Measurements from ENCODE around the gene SLC12A7.
"Not testable (repeated sequence)": the region's sequence is repeated elsewhere in the genome, so short reads cannot be mapped to it uniquely, and the experiment has no call there.

The SLC12A7 gene

DNA sequence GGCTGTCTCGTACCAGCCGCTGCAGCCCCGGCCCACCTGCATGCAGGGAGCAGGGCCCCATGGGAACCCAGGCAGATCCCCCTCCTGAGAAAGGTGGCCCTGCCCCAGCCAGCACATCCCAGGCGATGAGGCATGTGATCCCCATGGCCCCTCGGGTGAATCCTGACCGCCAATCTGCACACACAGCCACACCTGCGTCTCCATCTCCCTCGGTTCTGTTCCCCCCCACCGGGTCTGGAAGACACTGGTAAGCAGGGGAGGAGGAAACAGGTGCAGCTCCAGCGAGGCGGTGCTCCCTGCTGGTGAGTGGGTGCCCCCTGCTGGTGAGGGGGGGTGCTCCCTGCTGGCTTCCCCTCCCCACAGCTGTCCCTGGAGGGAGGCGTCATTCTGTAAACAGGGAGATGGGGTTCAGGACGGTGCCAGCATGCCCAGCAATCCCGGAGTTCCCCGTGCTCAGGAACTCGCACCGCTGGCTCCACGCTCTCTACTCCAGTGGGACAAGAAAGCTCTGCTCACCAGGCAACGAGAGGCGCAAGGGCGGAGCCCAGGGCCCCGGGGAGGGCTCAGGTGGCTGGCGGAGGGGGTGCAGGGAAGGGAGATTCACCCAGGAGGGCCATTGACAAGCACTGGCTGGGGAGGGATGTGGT is 28.4 kb upstream of the SLC12A7 start:
- peak; percentile 80 for DNase-seq

- DNase-seq = no peak
These were observed 27.7 kb upstream of the SLC12A7 start for GRCh38 chr5:1139331-1140170.

DNA sequence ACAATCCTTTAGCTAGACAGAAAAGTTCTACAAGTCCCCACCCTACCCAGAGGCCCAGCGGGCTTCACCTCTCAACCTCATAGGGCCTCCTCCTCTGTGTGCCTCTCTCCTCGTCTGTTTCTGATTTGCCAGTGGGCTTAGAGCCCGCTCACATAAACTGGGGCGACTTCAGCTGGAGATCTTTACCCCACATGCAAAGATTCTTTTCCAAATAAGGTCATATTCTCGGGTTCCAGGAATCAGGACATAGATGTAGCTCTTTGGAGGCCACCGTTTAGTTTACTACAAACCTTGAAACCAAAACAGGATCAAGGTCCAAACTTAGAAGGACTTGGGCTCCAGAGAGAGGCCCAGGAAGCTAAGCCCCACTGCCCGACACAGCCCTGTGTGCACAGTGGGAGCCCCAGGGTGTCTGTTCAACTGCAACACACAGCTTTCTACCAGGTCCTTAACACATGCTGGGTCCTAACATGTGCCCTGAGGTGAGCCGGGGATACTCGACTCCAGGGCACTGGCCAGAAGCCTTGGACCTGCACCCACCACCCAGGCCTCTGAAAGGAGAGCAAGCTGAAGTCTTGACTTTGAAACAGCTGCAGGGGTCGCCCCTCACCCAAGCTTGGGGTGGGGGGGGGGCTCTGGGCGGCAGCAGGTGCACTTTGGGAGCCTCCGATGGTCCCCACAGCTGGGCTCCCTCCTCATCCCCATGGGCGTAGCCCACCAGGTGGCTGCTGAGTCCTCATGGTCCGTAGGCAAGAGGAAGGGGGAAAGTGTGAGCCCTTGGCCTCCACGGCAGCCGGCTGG is 26.8 kb upstream of the SLC12A7 start:
- no peak for DNase-seq

GRCh38 chr5:1137567-1138444 is 25.9 kb upstream of the SLC12A7 start:
- no peak for DNase-seq

GRCh38 chr5:1136814-1137213 is 25.0 kb upstream of the SLC12A7 start:
- no peak for DNase-seq

DNA sequence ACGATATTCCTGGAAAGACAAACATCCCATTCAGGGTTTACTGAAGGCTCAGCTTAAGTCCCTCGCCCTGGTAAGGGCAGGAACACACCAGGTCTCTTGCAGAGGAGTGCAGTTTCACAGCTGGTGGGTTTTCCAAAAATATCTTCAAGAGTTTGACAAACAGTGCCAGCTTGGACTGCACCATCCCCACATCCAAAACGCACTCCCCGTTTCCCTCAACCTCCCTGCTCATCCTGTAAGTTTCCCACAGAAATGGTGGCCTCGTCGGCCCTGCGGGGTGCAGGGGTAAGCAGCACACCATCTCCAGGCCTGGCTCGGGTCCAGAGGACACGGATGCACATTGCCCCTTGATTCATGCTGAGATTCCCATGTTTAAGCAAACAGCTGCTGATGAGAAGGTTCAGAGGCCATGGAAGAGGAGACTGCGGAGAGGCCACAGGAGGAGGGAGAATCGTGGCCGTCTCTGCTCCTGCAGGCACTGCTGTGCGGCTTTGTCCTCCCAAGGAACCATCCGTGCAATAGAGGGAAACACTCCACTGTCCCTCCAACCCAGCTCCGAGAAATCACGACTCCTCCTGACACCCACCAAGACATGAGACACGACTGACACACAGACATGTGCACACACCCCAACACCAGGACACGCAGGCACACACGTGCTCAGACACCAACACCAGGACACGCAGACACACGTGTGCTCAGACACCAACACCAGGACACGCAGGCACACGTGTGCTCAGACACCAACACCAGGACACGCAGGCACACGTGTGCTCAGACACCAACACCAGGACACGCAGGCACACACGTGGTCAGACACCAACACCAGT is 24.0 kb upstream of the SLC12A7 start:
- DNase-seq = no peak

DNA sequence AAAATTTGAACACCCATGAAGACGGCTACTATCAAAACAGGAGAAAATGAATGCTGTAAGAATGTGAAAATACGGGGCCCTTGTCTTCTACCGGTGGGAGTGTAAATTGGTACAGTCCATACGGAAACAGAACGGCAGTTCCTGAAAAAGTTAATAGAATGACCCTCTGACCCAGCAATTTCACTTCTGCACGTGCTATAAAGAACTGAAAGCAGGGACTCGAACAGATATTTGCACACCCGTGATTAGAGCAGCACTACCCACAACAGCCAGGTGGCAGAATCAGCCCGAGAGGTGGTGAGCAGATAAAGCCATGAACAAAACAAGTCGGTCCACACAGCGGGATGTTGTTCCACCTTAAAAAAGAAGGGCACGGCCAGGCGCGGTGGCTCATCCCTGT is 22.6 kb upstream of the SLC12A7 start:
- DNase-seq = no peak

GRCh38 chr5:1133510-1134201 is 21.8 kb upstream of the SLC12A7 start:
- DNase-seq = peak; percentile 68

- DNase-seq = no peak
These were observed 21.2 kb upstream of the SLC12A7 start for GRCh38 chr5:1133108-1133507.

DNA sequence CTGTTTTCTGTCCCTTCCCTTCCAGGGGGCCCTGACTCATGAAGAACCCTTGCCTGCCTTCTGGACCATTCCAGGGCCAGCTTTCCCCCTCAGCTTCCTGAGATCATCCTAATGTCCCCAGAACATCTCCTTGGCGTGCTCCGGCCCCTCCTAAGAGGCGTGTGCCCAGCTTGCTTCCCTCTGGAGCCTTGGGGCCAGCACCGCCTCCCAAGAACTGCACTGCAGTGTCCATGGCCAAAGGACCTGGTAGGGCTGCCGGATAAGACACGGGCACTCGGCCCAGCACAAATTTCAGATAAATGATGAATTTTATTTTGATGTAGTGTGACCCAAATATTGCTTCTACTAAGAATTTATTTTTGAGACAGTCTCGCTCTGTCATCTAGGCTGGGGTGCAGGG is 20.7 kb upstream of the SLC12A7 start:
- no peak for DNase-seq

DNA sequence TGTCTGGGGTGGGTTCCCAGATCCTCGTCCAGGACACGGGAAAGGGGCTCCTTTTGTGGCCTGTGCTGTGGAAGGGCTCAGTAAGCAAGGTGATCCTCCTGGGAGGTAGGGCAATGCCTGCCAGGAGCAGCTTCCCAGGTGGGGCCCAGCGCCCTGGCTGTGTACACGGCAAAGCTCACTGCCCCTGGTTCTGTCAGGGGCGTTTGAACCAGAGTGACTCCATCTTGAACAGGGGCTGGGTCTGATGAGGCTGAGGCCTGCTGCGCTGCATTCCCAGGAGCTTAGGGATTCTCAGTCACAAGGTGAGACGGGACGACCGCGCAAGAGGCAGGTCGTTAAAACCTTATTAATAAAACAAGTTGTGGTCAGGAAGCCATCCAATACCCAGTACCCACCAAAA is 19.9 kb upstream of the SLC12A7 start:
- DNase-seq = no peak

- no peak for DNase-seq
These were observed 19.3 kb upstream of the SLC12A7 start for GRCh38 chr5:1131191-1131621.

DNA sequence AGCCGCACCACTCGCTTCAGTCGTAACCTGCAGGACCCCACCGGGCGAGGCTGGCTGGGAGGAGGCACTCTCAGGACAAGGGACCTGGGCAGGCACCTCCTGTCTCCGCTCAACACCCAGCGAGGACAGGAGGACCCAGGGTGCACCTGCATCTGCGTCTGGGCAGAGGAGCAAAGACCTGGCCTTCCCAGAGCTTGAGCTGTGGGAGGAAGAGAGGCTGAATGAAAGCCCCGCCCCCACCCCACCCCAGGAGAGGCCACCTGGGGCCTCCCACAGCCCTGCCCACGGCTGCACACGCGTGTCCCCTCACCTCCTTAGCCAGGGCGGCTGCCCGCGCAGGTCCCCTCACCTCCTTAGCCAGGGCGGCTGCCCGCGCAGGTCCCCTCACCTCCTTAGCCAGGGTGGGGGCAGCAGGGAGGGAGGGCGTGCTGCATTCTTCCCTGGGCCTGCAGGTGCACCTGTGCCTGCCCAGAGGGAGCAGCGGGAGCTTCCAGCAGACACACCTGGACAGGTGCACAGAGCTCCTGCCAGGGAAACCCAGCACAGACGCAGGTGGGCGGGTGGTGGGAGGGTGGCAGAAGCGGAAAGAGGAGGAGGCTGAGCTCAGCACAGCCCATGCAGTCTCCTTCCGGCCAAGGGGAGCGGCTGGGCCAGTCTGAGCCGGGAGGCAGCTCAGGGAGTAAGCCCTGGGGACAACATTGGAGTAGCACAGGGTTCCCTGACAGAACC is 18.5 kb upstream of the SLC12A7 start:
- DNase-seq = no peak

GRCh38 chr5:1129711-1130055 is 17.8 kb upstream of the SLC12A7 start:
- DNase-seq = no peak

DNA sequence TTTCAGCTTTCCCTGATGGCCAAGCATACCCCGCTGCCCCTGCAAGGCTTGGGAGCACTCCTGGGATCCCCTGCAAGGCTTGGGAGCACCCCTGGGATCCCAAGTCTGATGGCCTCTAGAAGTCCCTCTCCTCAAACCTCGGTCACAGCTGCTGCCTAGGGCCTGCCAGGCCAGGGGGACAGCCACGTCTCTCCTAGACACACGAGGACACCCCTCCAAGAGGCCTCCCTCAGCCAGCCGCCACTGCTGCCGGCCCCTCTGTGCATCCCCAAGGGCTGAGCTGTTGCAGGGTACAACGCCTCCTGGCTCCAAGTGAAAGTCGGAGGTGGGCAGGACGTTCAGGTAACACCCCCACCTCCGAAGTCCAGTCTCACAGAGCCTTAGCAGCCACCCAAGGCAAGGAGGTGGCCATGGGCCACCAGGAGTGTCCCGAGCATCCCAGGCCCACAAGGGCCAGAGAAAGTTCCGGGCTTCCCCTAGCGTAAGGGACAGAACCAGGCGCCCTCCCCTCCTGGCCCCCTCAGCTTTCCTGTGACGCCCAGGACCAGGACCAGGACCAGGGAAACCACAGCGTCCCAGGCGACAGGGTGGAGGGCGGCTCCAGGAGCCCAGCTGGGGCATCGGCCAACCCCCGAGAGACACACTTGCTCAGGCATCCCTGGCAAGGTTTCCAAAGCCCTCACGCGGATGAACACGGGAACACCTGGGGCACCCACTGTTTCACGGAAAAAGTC is 17.3 kb upstream of the SLC12A7 start:
- DNase-seq = no peak

GRCh38 chr5:1127959-1128785 is 16.3 kb upstream of the SLC12A7 start:
- DNase-seq = no peak

DNA sequence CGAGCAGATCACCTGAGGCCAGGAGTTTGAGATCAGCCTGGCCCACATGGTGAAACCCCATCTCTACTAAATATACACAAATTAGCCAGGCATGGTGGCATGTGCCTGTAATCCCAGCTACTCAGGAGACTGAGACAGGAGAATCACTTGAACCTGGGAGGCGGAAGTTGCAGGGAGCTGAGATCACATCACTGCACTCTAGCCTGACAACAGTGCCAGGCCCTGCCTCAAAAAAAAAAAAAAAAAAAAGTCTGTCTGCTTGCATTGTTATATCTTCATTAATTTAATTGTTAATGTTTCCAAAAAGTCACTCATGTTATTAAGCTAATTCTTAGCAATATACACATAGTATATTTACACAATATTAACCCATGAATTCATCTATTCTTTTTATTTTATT is 13.8 kb upstream of the SLC12A7 start:
- not testable (repeated sequence) for DNase-seq

GRCh38 chr5:1125030-1125357 is 13.1 kb upstream of the SLC12A7 start:
- DNase-seq = peak; percentile 79

All from femur (tissue), 1 donor.